H1 (cell line): ENCODE data around the gene RHO. TPM values are rescaled to one million over a fixed set of nuclear protein-coding genes. Genes with fewer than 3 reads are reported as not detected.

Experiments
- CTCF ChIA-PET: fragments of 300-600 bp; sonication (Branson Sonifier 250); formaldehyde crosslinking; loops from one replicate; lab custom pipeline; 2021; ENCODE audit not compliant: partially characterized antibody; lab: Charles Lee
- POLR2A ChIA-PET: fragments of 300-600 bp; sonication (Branson Sonifier 250); formaldehyde crosslinking; loops from one replicate; lab custom pipeline; 2021; ENCODE audit warnings: inconsistent platforms; ENCODE audit not compliant: partially characterized antibody; lab: Charles Lee
- DNase-seq, 2 experiments: peaks; one replicate each; pipeline versions ENCODE4 v3.0.0 to v3.0.0-alpha.2; 2010 to 2022; ENCODE audit warnings: low spot score in 2 of 2, low read depth in 1 of 2, mixed read lengths in 1 of 2
- FAIRE-seq: peaks from 2 replicates; lab custom pipeline; 2011; peaks lifted over from hg19 to GRCh38; lab: Jason Lieb, UNC
- H2AFZ ChIP-seq: 2 replicates; pipeline ENCODE4 v1.8.1; 2012; ENCODE audit warnings: low read length, inconsistent platforms
- H2AK5ac ChIP-seq: 2 replicates; pipeline ENCODE4 v1.6.1; 2013; ENCODE audit warnings: low read depth, low read length
- H2BK120ac ChIP-seq: replicated peaks from 2 replicates; pipeline ENCODE3; 2013; ENCODE audit warnings: low read depth, low read length, inconsistent platforms
- H2BK12ac ChIP-seq: 2 replicates; pipeline ENCODE4 v1.6.1; 2013; ENCODE audit warnings: low read depth, low read length
- H2BK15ac ChIP-seq: 2 replicates; pipeline ENCODE4 v1.6.1; 2013; ENCODE audit warnings: low read length
- H2BK20ac ChIP-seq: 2 replicates; pipeline ENCODE4 v1.6.1; 2013; ENCODE audit warnings: low read length
- H2BK5ac ChIP-seq: 2 replicates; pipeline ENCODE4 v1.6.1; 2013; ENCODE audit warnings: low read depth, low read length
- H3K14ac ChIP-seq: 2 replicates; pipeline ENCODE4 v1.6.1; 2013; ENCODE audit warnings: inconsistent platforms; ENCODE audit not compliant: insufficient read length
- H3K18ac ChIP-seq: 2 replicates; pipeline ENCODE4 v1.6.1; 2013; ENCODE audit warnings: low read length; ENCODE audit errors: extremely low read depth
- H3K23ac ChIP-seq: 2 replicates; pipeline ENCODE4 v1.6.1; 2013; ENCODE audit warnings: inconsistent platforms; ENCODE audit not compliant: insufficient read length
- H3K23me2 ChIP-seq: 2 replicates; pipeline ENCODE4 v1.6.1; 2013; ENCODE audit warnings: low read depth, low read length
- H3K27ac ChIP-seq: 2 replicates; pipeline ENCODE4 v1.6.1; 2011; ENCODE audit warnings: low read depth, low read length, inconsistent platforms
- H3K27me3 ChIP-seq, 4 experiments: replicated peaks in 1 of 4; 1 replicate in 1 of 4; 2 replicates in 3 of 4; pipeline versions ENCODE4 v1.6.1 to v1.8.1; 2011 to 2013; ENCODE audit warnings: low read length in 3 of 4, mild to moderate bottlenecking in 3 of 4, inconsistent platforms in 2 of 4, mixed read lengths in 2 of 4, moderate library complexity in 1 of 4; ENCODE audit not compliant: control insufficient read depth in 3 of 4, insufficient read depth in 3 of 4; ENCODE audit errors: extremely low read depth in 1 of 4
- H3K36me3 ChIP-seq, 4 experiments: 2 replicates each; pipeline versions ENCODE4 v1.6.1 to v1.8.1; 2011 to 2013; ENCODE audit warnings: mild to moderate bottlenecking in 4 of 4, low read length in 3 of 4, moderate library complexity in 2 of 4, control low read depth in 1 of 4, inconsistent platforms in 1 of 4; ENCODE audit not compliant: insufficient read depth in 4 of 4, control insufficient read depth in 2 of 4
- H3K4ac ChIP-seq: replicated peaks from 2 replicates; pipeline ENCODE3; 2013; ENCODE audit warnings: low read length, low read depth, mixed read lengths, inconsistent platforms; ENCODE audit not compliant: insufficient read length
- H3K4me1 ChIP-seq, 4 experiments: replicated peaks in 1 of 4; 1 replicate in 1 of 4; 2 replicates in 3 of 4; pipeline versions ENCODE4 v1.6.1 to v1.8.1; 2011 to 2013; ENCODE audit warnings: low read length in 3 of 4, inconsistent platforms in 2 of 4, mixed read lengths in 1 of 4; ENCODE audit not compliant: insufficient read depth in 4 of 4, control insufficient read depth in 3 of 4
- H3K4me2 ChIP-seq, 2 experiments: 2 replicates each; pipeline versions ENCODE4 v1.6.1 to v1.8.1; 2011 to 2013; ENCODE audit warnings: low read depth in 2 of 2, low read length in 2 of 2, control low read depth in 1 of 2, inconsistent platforms in 1 of 2, mild to moderate bottlenecking in 1 of 2; ENCODE audit not compliant: insufficient read depth in 1 of 2
- H3K4me3 ChIP-seq, 4 experiments: fragments of 200-600, 300-600 bp in 1 of 4; sonication (generic), shearing (Covaris generic), sonication (Bioruptor Twin) in 1 of 4; 2 replicates each; pipeline versions ENCODE4 v1.5.1 to v1.8.1; 2011 to 2016; ENCODE audit warnings: low read length in 4 of 4, low read depth in 3 of 4, control low read depth in 2 of 4, inconsistent platforms in 2 of 4, mild to moderate bottlenecking in 2 of 4, mixed read lengths in 1 of 4, moderate library complexity in 1 of 4; ENCODE audit not compliant: insufficient read depth in 2 of 4; ENCODE audit errors: extremely low read depth in 1 of 4
- H3K56ac ChIP-seq: replicated peaks from 2 replicates; pipeline ENCODE3; 2013; ENCODE audit warnings: low read depth, mild to moderate bottlenecking, mixed read lengths, low read length, inconsistent platforms; ENCODE audit not compliant: insufficient read length
- H3K79me1 ChIP-seq: 2 replicates; pipeline ENCODE4 v1.6.1; 2013; ENCODE audit warnings: low read depth, low read length, control low read depth
- H3K79me2 ChIP-seq, 2 experiments: 2 replicates each; pipeline versions ENCODE4 v1.6.1 to v1.8.1; 2012 to 2013; ENCODE audit warnings: low read length in 2 of 2, mild to moderate bottlenecking in 2 of 2, inconsistent platforms in 1 of 2; ENCODE audit not compliant: insufficient read depth in 2 of 2, control insufficient read depth in 1 of 2
- H3K9ac ChIP-seq, 4 experiments: replicated peaks in 1 of 4; 1 replicate in 1 of 4; 2 replicates in 3 of 4; pipeline versions ENCODE4 v1.6.1 to v1.8.1; 2011 to 2013; ENCODE audit warnings: low read depth in 3 of 4, low read length in 3 of 4, control low read depth in 2 of 4, mild to moderate bottlenecking in 2 of 4, moderate library complexity in 2 of 4, inconsistent platforms in 1 of 4; ENCODE audit errors: extremely low read depth in 1 of 4
- H3K9me3 ChIP-seq, 2 experiments: 2 replicates each; pipeline versions ENCODE4 v1.6.1 to v1.8.1; 2012 to 2013; ENCODE audit warnings: mild to moderate bottlenecking in 2 of 2, moderate library complexity in 2 of 2, control low read depth in 1 of 2, inconsistent platforms in 1 of 2, low read depth in 1 of 2, low read length in 1 of 2, mixed read lengths in 1 of 2; ENCODE audit not compliant: insufficient read depth in 2 of 2
- H4K20me1 ChIP-seq, 2 experiments: replicated peaks in 1 of 2; 2 replicates each; pipeline versions ENCODE3 to v1.8.1; 2011 to 2013; ENCODE audit warnings: inconsistent platforms in 2 of 2, low read length in 2 of 2, mild to moderate bottlenecking in 1 of 2; ENCODE audit not compliant: insufficient read depth in 2 of 2, control insufficient read depth in 1 of 2
- H4K5ac ChIP-seq: 2 replicates; pipeline ENCODE4 v1.6.1; 2013; ENCODE audit warnings: low read length, low read depth, mixed read lengths, inconsistent platforms; ENCODE audit not compliant: insufficient read length
- H4K8ac ChIP-seq: 2 replicates; pipeline ENCODE4 v1.8.0; 2013; ENCODE audit warnings: mild to moderate bottlenecking, moderate library complexity, low read length, inconsistent platforms; ENCODE audit not compliant: insufficient read depth; ENCODE audit errors: extremely low read depth
- H4K91ac ChIP-seq: replicated peaks from 2 replicates; pipeline ENCODE3; 2013; ENCODE audit warnings: low read length, mixed read lengths, inconsistent platforms; ENCODE audit not compliant: insufficient read length
- GABPA ChIP-seq: IDR thresholded peaks from 2 replicates; pipeline ENCODE4 v1.6.1; 2011; ENCODE audit warnings: mild to moderate bottlenecking, low read length, moderate library complexity, borderline replicate concordance; ENCODE audit not compliant: insufficient read depth
- WGBS, 2 experiments: shearing (Covaris generic) in 1 of 2; methylation state at CpG; one replicate each; pipeline versions ENCODE4 v1.1.6 to v1.1.7; 2013 to 2015; ENCODE audit warnings: low lambda C conversion rate in 2 of 2, mixed read lengths in 2 of 2, inconsistent platforms in 1 of 2, low coverage in 1 of 2, missing lambda C conversion rate in 1 of 2; ENCODE audit not compliant: insufficient replicate concordance in 2 of 2, insufficient coverage in 1 of 2, insufficient read length in 1 of 2; ENCODE audit errors: extremely low coverage in 1 of 2, missing lambda C conversion rate in 1 of 2; 5-methylcytosine and 5-hydroxymethylcytosine counted together
- polyA plus RNA-seq, 7 experiments: library from polyadenylated mRNA; depleted of rRNA in 3 of 7; stranded (reverse) in 5 of 7; unstranded in 2 of 7; fragments of >200 nt in 5 of 7; fragments of 200-250 nt in 2 of 7; gene quantifications; 1 replicate in 5 of 7; 2 replicates in 1 of 7; 4 replicates in 1 of 7; pipeline versions ENCODE4 v1.2.1 to v1.2.3, GENCODE V29; 2011 to 2013; ENCODE audit warnings: missing spikeins in 2 of 7, mixed read lengths in 2 of 7
- total RNA-seq: library from RNA; stranded (reverse); fragmentation: NEBNext Ultra II Directional; extraction: Animal tissue kit (Norgen Biotek cat#: 25700); gene quantifications from 2 replicates; pipeline ENCODE4 v1.2.1, GENCODE V29; 2021

RHO gene
- total and polyA plus RNA-seq, 2 of the 8 experiments (the other 6 are each of a cell fraction or from before 2014, with no cell fraction given): not detected

DNA sequence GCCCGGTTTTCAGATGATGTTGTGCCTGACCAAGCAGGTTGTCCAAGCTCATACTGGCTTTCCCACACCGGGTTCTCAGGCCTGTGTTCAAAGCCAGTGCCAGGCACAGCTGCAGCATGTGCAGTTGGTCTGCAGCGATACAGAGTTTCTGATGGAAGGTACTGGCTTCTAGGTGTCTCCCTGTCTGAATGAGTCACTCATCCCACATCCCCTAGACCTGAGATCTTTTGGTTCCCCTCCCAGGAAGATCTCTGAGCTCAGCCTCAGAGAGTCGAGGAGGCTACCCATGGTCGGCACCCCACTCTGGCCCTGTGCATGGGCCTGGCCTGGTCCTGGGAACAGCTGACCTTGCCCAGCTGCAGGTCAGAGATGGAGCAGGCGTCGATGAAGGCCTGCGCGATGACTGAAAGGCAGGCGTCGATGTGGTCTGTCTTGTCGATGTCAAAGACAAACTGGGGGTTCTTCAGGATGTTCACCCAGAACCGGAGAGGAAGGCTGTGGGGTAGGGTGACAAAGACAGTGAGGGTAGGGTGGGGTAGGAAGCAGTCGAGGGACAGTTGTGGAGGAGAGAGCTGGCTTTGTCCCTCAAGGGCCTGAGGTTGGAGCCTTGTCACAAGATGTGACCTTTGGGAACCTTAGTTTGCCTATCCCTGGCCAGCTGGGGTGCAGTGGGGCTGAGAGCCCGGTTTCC is 29.8 kb downstream of the RHO start:
- no peak overlapping the region for H3K4me3 ChIP-seq
- H2BK5ac ChIP-seq: peak overlapping the region; percentile 71
- H3K27me3 ChIP-seq: no peaks in the 10 kb centered on the region; a peak in 1 of 7 replicates
- H4K8ac ChIP-seq: no peak overlapping the region; the same call in 1 of the 2 replicates
- H4K20me1 ChIP-seq: peaks cover 0 to 1% of the 10 kb centered on the region in 2 experiments
- no peak overlapping the region for H3K14ac ChIP-seq
- CTCF ChIA-PET: interaction anchor here (1.1 to 11.3 kb wide), 4 partner anchors 8 to 68 kb away, joined by 4 to 93 read pairs (median 7); no protein-coding TSS in a partner anchor
- H4K91ac ChIP-seq: peak overlapping the region; percentile 5
- H3K23ac ChIP-seq: no peak overlapping the region
- H3K23me2 ChIP-seq: no peaks in the 10 kb centered on the region
- peak overlapping the region; percentile 50; the same call in 1 of the 2 replicates for H2BK12ac ChIP-seq
- peaks cover 0 to 14% (median 7%) of the 10 kb centered on the region in 4 experiments; a peak in 6 of 7 replicates for H3K4me1 ChIP-seq
- TF ChIP-seq GABPA: no peak
- H3K4me2 ChIP-seq: no peak overlapping the region
- FAIRE-seq: no peak
- H3K9me3 ChIP-seq: no peaks in the 10 kb centered on the region
- no peak overlapping the region for H3K4ac ChIP-seq
- H3K79me1 ChIP-seq: no peaks in the 10 kb centered on the region
- no peak overlapping the region for H4K5ac ChIP-seq
- peak overlapping the region; percentile 48; the same call in 1 of the 2 replicates for H2BK20ac ChIP-seq
- H3K56ac ChIP-seq: no peak overlapping the region
- H2BK120ac ChIP-seq: no peak overlapping the region
- POLR2A ChIA-PET: interaction anchor here (0.8 kb wide), 1 partner anchor 110 kb away, joined by 3 read pairs; no protein-coding TSS in a partner anchor
- H3K18ac ChIP-seq: no peak overlapping the region
- H3K9ac ChIP-seq: no peak overlapping the region
- H2BK15ac ChIP-seq: no peak overlapping the region
- DNase-seq: no peak
- H3K36me3 ChIP-seq: no peaks in the 10 kb centered on the region; a peak in 1 of 8 replicates
- H2AK5ac ChIP-seq: 0 out of 2 replicates have a peak overlapping the region, but pooled peaks have one; percentile 53
- no peak overlapping the region for H2AFZ ChIP-seq
- no peak overlapping the region for H3K27ac ChIP-seq
- 91% methylated on average over 15 of the region's 15 CpGs; no CpG with 5 or more reads in 1 of the 2 experiments for WGBS, 2 experiments
- H3K79me2 ChIP-seq: no peaks in the 10 kb centered on the region
